Measurements from ENCODE around the gene PLCL2. TPM values are rescaled to one million over a fixed set of nuclear protein-coding genes. Genes with fewer than 3 reads are reported as not detected.
"Not testable (repeated sequence)": the region's sequence is repeated elsewhere in the genome, so short reads cannot be mapped to it uniquely, and the experiment has no call there.

Gene PLCL2
- total RNA-seq, 1 donor from 2014 or later = 1.8 TPM

DNA sequence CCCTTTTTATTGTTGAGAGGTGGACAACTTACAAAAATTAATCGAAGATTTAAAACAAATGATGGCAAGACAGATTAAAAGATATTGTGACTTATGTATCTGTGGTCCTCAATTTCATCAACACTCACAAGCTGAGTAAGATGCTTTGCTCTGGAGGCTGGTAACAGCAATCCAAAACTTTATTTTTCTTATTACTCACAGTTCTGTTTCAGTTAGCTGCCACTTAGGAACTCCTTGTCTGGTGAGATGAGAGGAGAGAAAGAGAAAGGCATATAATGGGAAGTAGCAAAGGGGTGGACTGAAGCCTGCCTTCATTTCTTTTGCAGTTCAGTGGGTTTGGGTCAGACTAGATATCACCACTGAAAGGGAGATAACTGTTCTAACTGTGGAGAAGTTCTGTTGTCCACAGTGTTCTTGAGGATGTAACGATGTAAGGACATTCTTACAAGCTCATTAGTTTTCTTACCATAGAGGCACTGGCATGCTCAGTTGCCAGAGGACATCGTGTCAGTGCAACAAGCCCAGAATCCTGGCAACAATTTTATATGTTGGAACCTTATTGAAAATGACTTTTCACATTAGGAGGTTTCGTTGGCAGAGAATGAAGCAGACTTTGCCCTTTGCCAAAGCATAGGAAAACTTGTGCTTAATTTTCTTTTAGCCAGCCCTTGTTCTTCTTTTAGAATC is 93.6 kb downstream of the PLCL2 start:
- H3K4me3 Mint-ChIP-seq (ENCODE audit: unreplicated experiment) = no peak overlapping the region
- H3K27ac Mint-ChIP-seq (ENCODE audit: unreplicated experiment) = no peak overlapping the region
- H3K4me1 Mint-ChIP-seq (ENCODE audit: unreplicated experiment) = no peaks in the 10 kb centered on the region
- no peak for DNase-seq (ENCODE audit: extremely low spot score, unreplicated experiment)
- no peaks in the 10 kb centered on the region for H3K27me3 Mint-ChIP-seq (ENCODE audit: unreplicated experiment)
- TF ChIP-seq, protein P1, sequence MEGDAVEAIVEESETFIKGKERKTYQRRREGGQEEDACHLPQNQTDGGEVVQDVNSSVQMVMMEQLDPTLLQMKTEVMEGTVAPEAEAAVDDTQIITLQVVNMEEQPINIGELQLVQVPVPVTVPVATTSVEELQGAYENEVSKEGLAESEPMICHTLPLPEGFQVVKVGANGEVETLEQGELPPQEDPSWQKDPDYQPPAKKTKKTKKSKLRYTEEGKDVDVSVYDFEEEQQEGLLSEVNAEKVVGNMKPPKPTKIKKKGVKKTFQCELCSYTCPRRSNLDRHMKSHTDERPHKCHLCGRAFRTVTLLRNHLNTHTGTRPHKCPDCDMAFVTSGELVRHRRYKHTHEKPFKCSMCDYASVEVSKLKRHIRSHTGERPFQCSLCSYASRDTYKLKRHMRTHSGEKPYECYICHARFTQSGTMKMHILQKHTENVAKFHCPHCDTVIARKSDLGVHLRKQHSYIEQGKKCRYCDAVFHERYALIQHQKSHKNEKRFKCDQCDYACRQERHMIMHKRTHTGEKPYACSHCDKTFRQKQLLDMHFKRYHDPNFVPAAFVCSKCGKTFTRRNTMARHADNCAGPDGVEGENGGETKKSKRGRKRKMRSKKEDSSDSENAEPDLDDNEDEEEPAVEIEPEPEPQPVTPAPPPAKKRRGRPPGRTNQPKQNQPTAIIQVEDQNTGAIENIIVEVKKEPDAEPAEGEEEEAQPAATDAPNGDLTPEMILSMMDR (IDR thresholded peaks at IDR 0.05) = no peak
- H3K9me3 Mint-ChIP-seq (ENCODE audit: unreplicated experiment) = no peaks in the 10 kb centered on the region
- H3K36me3 Mint-ChIP-seq (ENCODE audit: unreplicated experiment) = no peaks in the 10 kb centered on the region

GRCh38 chr3:16978921-16979271 is 94.1 kb downstream of the PLCL2 start:
- H3K27me3 Mint-ChIP-seq (ENCODE audit: unreplicated experiment) = no peaks in the 10 kb centered on the region
- no peak overlapping the region for H3K4me3 Mint-ChIP-seq (ENCODE audit: unreplicated experiment)
- H3K27ac Mint-ChIP-seq (ENCODE audit: unreplicated experiment) = no peak overlapping the region
- no peaks in the 10 kb centered on the region for H3K4me1 Mint-ChIP-seq (ENCODE audit: unreplicated experiment)
- H3K36me3 Mint-ChIP-seq (ENCODE audit: unreplicated experiment) = no peaks in the 10 kb centered on the region
- TF ChIP-seq, protein P1 (IDR thresholded peaks at IDR 0.05) = no peak
- H3K9me3 Mint-ChIP-seq (ENCODE audit: unreplicated experiment) = no peaks in the 10 kb centered on the region
- DNase-seq (ENCODE audit: extremely low spot score, unreplicated experiment) = no peak

- DNase-seq (ENCODE audit: extremely low spot score, unreplicated experiment); H3K27ac Mint-ChIP-seq (ENCODE audit: unreplicated experiment); H3K9me3 Mint-ChIP-seq (ENCODE audit: unreplicated experiment); H3K4me3 Mint-ChIP-seq (ENCODE audit: unreplicated experiment); H3K36me3 Mint-ChIP-seq (ENCODE audit: unreplicated experiment); H3K27me3 Mint-ChIP-seq (ENCODE audit: unreplicated experiment); H3K4me1 Mint-ChIP-seq (ENCODE audit: unreplicated experiment): not testable (repeated sequence)
These were observed 95.2 kb downstream of the PLCL2 start for GRCh38 chr3:16979769-16980515.

DNA sequence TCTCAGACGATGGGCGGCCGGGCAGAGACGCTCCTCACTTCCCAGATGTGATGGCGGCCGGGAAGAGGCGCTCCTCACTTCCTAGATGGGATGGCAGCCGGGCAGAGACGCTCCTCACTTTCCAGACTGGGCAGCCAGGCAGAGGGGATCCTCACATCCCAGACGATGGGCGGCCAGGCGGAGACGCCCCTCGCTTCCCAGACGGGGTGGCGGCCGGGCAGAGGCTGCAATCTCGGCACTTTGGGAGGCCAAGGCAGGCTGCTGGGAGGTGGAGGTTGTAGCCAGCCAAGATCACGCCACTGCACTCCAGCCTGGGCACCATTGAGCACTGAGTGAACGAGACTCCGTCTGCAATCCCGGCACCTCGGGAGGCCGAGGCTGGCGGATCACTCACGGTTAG is 95.8 kb downstream of the PLCL2 start:
- H3K27me3 Mint-ChIP-seq (ENCODE audit: unreplicated experiment); DNase-seq (ENCODE audit: extremely low spot score, unreplicated experiment); H3K36me3 Mint-ChIP-seq (ENCODE audit: unreplicated experiment); H3K4me1 Mint-ChIP-seq (ENCODE audit: unreplicated experiment); H3K27ac Mint-ChIP-seq (ENCODE audit: unreplicated experiment); H3K4me3 Mint-ChIP-seq (ENCODE audit: unreplicated experiment); H3K9me3 Mint-ChIP-seq (ENCODE audit: unreplicated experiment): not testable (repeated sequence)

GRCh38 chr3:16982460-16982859 is 97.7 kb downstream of the PLCL2 start:
- TF ChIP-seq, protein P1 (IDR thresholded peaks at IDR 0.05) = no peak
- H3K4me1 Mint-ChIP-seq (ENCODE audit: unreplicated experiment) = no peaks in the 10 kb centered on the region
- no peak overlapping the region for H3K27ac Mint-ChIP-seq (ENCODE audit: unreplicated experiment)
- no peak for DNase-seq (ENCODE audit: extremely low spot score, unreplicated experiment)
- no peaks in the 10 kb centered on the region for H3K27me3 Mint-ChIP-seq (ENCODE audit: unreplicated experiment)
- H3K9me3 Mint-ChIP-seq (ENCODE audit: unreplicated experiment) = no peaks in the 10 kb centered on the region
- no peak overlapping the region for H3K4me3 Mint-ChIP-seq (ENCODE audit: unreplicated experiment)
- no peaks in the 10 kb centered on the region for H3K36me3 Mint-ChIP-seq (ENCODE audit: unreplicated experiment)

GRCh38 chr3:16985608-16986007 is 100.9 kb downstream of the PLCL2 start:
- H3K4me1 Mint-ChIP-seq (ENCODE audit: unreplicated experiment) = no peaks in the 10 kb centered on the region
- no peak overlapping the region for H3K27ac Mint-ChIP-seq (ENCODE audit: unreplicated experiment)
- no peaks in the 10 kb centered on the region for H3K9me3 Mint-ChIP-seq (ENCODE audit: unreplicated experiment)
- no peak overlapping the region for H3K4me3 Mint-ChIP-seq (ENCODE audit: unreplicated experiment)
- DNase-seq (ENCODE audit: extremely low spot score, unreplicated experiment) = no peak
- TF ChIP-seq, protein P1 (IDR thresholded peaks at IDR 0.05) = no peak
- H3K36me3 Mint-ChIP-seq (ENCODE audit: unreplicated experiment) = no peaks in the 10 kb centered on the region
- H3K27me3 Mint-ChIP-seq (ENCODE audit: unreplicated experiment) = peaks cover 3% of the 10 kb centered on the region

All from osteocyte (in vitro differentiated cells).